PFSK-1 (cell line): ENCODE measurements around the gene ZNF618.

ENCODE experiments used
- FOXP2 ChIP-seq: optimal IDR thresholded peaks from 2 replicates; pipeline ENCODE3; 2011; ENCODE audit warnings: borderline replicate concordance, control low read depth, inconsistent platforms; ENCODE audit not compliant: insufficient read depth; ENCODE audit errors: extremely low read length, extremely low read depth
- POLR2AphosphoS5 ChIP-seq: IDR thresholded peaks from 2 replicates; pipeline ENCODE4 v1.6.1; 2012; ENCODE audit warnings: low read depth, mild to moderate bottlenecking, control low read depth, low read length, moderate library complexity
- REST ChIP-seq, 2 experiments: IDR thresholded peaks; 2 replicates each; pipeline versions ENCODE4 v1.6.1 to v1.8.0; 2011 to 2012; ENCODE audit warnings: low read depth in 2 of 2, low read length in 2 of 2, control low read depth in 1 of 2, inconsistent platforms in 1 of 2, mild to moderate bottlenecking in 1 of 2, moderate library complexity in 1 of 2; ENCODE audit not compliant: insufficient read depth in 1 of 2
- SIN3A ChIP-seq: IDR thresholded peaks from 2 replicates; pipeline ENCODE4 v1.6.1; 2012; ENCODE audit warnings: mild to moderate bottlenecking, low read length, moderate library complexity, borderline replicate concordance; ENCODE audit not compliant: insufficient read depth
- TAF1 ChIP-seq: IDR thresholded peaks from 2 replicates; pipeline ENCODE4 v1.6.1; 2012; ENCODE audit warnings: low read length, control low read depth, borderline replicate concordance; ENCODE audit not compliant: insufficient read depth

Gene ZNF618

GRCh38 chr9:114084282-114085073, 208.4 kb downstream of the ZNF618 start:
- TF ChIP-seq POLR2AphosphoS5: no peak
- no peak for TF ChIP-seq REST (IDR thresholded peaks at IDR 0.05; ENCODE audit: insufficient read depth in 1 of 2, low read depth in 2 of 2, low read length in 2 of 2)
- no peak for TF ChIP-seq SIN3A
- TF ChIP-seq TAF1: no peak
- TF ChIP-seq FOXP2: no peak

GRCh38 chr9:114085387-114085789, 209.3 kb downstream of the ZNF618 start:
- TF ChIP-seq FOXP2 (no peak), REST (IDR thresholded peaks at IDR 0.05; ENCODE audit: insufficient read depth in 1 of 2, low read depth in 2 of 2, low read length in 2 of 2) (no peak), SIN3A (no peak), TAF1 (no peak), POLR2AphosphoS5 (no peak)

GRCh38 chr9:114086009-114086408, 209.9 kb downstream of the ZNF618 start:
- TF ChIP-seq REST (IDR thresholded peaks at IDR 0.05; ENCODE audit: insufficient read depth in 1 of 2, low read depth in 2 of 2, low read length in 2 of 2) (no peak), SIN3A (no peak), POLR2AphosphoS5 (no peak), FOXP2 (no peak), TAF1 (no peak)

- TF ChIP-seq FOXP2: no peak
- no peak for TF ChIP-seq TAF1
- no peak for TF ChIP-seq SIN3A
- TF ChIP-seq POLR2AphosphoS5: no peak
- no peak for TF ChIP-seq REST (IDR thresholded peaks at IDR 0.05; ENCODE audit: insufficient read depth in 1 of 2, low read depth in 2 of 2, low read length in 2 of 2)
These were observed 210.5 kb downstream of the ZNF618 start for GRCh38 chr9:114086607-114087006.

- TF ChIP-seq POLR2AphosphoS5 (no peak), REST (IDR thresholded peaks at IDR 0.05; ENCODE audit: insufficient read depth in 1 of 2, low read depth in 2 of 2, low read length in 2 of 2) (no peak), FOXP2 (no peak), SIN3A (no peak)
These were observed 211.6 kb downstream of the ZNF618 start for GRCh38 chr9:114087721-114088120.
